CD4-positive, alpha-beta T cell (primary cell): ENCODE data around the gene RUNX1. TPM values are rescaled to one million over a fixed set of nuclear protein-coding genes. Genes with fewer than 3 reads are reported as not detected.

Source experiments
- ATAC-seq: fragments of 200-7000 bp; cut with Tn5 transposase; one replicate; pipeline ENCODE4 v1.10.0; 2022; ENCODE audit warnings: mild to moderate bottlenecking; ENCODE audit not compliant: poor library complexity
- CTCF ChIA-PET: fragments of 350-600 bp; sonication (Branson Sonifier 250); formaldehyde crosslinking; loops from one replicate; lab custom pipeline; 2021; ENCODE audit warnings: antibody characterized with exemption, inconsistent platforms; lab: Charles Lee
- POLR2A ChIA-PET: fragments of 350-600 bp; sonication (Branson Sonifier 250); formaldehyde crosslinking; loops from one replicate; lab custom pipeline; 2021; ENCODE audit warnings: antibody characterized with exemption, inconsistent platforms; lab: Charles Lee
- DNase-seq, 14 experiments: peaks; one replicate each; pipeline ENCODE4 v3.0.0-alpha.2; 2013 to 2020; ENCODE audit warnings: mixed read lengths in 2 of 14
- H3K27ac ChIP-seq, 2 donors: one replicate each; pipeline versions ENCODE4 v1.5.1 to v1.7.0; 2013; ENCODE audit warnings: low read length in 2 of 2, low read depth in 1 of 2, mild to moderate bottlenecking in 1 of 2
- H3K27me3 ChIP-seq, 2 experiments: 1 replicate in 1 of 2; 2 replicates in 1 of 2; pipeline versions ENCODE4 v1.6.1 to v1.7.0; 2013; ENCODE audit warnings: low read length in 2 of 2, control low read depth in 1 of 2, mild to moderate bottlenecking in 1 of 2, moderate library complexity in 1 of 2; ENCODE audit not compliant: insufficient read depth in 2 of 2, control insufficient read depth in 1 of 2
- H3K36me3 ChIP-seq: one replicate; pipeline ENCODE4 v1.6.1; 2013; ENCODE audit warnings: low read length, control low read depth; ENCODE audit not compliant: insufficient read depth
- H3K4me1 ChIP-seq: one replicate; pipeline ENCODE4 v1.6.1; 2013; ENCODE audit warnings: low read length, control low read depth; ENCODE audit not compliant: insufficient read depth
- H3K4me3 ChIP-seq: one replicate; pipeline ENCODE4 v1.5.1; 2013; ENCODE audit warnings: mild to moderate bottlenecking, low read length, moderate library complexity
- H3K9me3 ChIP-seq, 2 experiments: 1 replicate in 1 of 2; 2 replicates in 1 of 2; pipeline versions ENCODE4 v1.6.1 to v1.7.0; 2013; ENCODE audit warnings: low read length in 2 of 2, mild to moderate bottlenecking in 2 of 2, control low read depth in 1 of 2, moderate library complexity in 1 of 2; ENCODE audit not compliant: control insufficient read depth in 1 of 2, insufficient read depth in 1 of 2
- H3K27ac Mint-ChIP-seq: one replicate; pipeline ENCODE4 v1.8.0; 2020; ENCODE audit warnings: mixed read lengths
- H3K27me3 Mint-ChIP-seq: one replicate; pipeline ENCODE4 v1.8.0; 2021; ENCODE audit warnings: mixed read lengths
- H3K36me3 Mint-ChIP-seq: one replicate; pipeline ENCODE4 v1.8.0; 2021; ENCODE audit warnings: low read depth, mixed read lengths
- H3K4me1 Mint-ChIP-seq: one replicate; pipeline ENCODE4 v1.8.0; 2021; ENCODE audit warnings: low read depth, mixed read lengths
- H3K4me3 Mint-ChIP-seq: one replicate; pipeline ENCODE4 v1.8.0; 2020; ENCODE audit warnings: mild to moderate bottlenecking, mixed read lengths
- H3K9me3 Mint-ChIP-seq: one replicate; pipeline ENCODE4 v1.8.0; 2020; ENCODE audit warnings: mixed read lengths
- intact Hi-C, 2 experiments: fragments of 100-400 bp; cut with DNase I in 1 of 2; cut with micrococcal nuclease in 1 of 2; formaldehyde crosslinking; loops; one replicate each; pipeline versions ENCODE4 v1.15.1 to v1.9.0; 2023 to 2025; cut with DNase I, micrococcal nuclease
- total RNA-seq, 174 experiments: library from RNA in 2 of 174; stranded (reverse) in 2 of 174; gene quantifications; one replicate each; pipeline ENCODE4 v1.2.3 and lab custom pipeline; 2021 to 2026
- TF ChIP-seq, protein P1 (sequence below): fragments of 200-600 bp; IDR thresholded peaks from one replicate; pipeline ENCODE4 v1.8.0; 2022; ENCODE audit warnings: antibody characterized with exemption, mild to moderate bottlenecking

Gene RUNX1
- total RNA-seq, 2 experiments from 2014 or later, result 71.7 to 74.3 TPM

DNA sequence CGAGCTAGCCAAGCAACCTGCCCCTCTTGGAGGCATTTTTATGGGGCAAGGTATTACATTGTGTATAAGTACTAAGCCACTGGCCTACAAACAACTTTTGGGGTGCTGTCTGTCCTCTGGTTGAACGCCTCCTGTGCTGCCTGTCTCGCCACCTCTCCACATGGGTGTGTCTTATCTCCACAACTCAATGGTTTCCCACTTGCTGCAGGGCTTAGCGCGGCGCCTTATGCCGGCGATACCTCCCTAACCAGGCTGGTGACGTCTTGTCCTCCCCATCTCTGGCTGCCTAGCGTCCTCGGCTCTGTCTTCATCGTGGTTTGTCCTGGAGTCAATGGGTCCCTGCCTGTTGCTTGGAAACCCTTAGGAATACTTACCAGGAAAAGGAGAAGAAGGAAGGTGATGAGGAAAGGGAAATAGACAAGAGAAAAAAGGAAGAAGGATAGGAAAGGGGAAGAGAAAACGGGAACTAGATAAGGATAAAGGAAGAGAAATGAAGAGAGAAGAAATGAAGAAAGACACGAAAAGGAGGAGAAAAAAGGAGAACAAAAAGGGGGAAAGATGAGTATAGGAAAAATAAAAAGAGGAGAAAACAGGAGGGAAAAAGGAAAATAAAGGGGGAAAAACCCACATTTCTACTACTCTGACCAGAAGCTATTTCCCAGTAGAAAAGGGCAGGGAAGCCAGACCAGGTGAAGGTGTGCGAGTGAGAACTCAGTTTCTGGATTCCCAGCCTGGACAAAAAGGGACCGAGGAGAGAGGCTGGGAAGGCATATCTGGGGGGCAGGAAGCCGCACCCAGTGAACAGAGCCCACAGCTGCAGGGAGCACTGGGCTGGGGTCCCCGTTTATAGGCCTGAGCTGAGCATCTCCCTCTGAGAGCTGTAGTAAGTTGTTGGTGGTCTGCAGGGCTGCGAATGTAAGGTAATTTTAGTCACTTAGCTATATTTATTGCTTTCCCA lies 294.1 kb downstream of the RUNX1 start:
- TF ChIP-seq, protein P1, sequence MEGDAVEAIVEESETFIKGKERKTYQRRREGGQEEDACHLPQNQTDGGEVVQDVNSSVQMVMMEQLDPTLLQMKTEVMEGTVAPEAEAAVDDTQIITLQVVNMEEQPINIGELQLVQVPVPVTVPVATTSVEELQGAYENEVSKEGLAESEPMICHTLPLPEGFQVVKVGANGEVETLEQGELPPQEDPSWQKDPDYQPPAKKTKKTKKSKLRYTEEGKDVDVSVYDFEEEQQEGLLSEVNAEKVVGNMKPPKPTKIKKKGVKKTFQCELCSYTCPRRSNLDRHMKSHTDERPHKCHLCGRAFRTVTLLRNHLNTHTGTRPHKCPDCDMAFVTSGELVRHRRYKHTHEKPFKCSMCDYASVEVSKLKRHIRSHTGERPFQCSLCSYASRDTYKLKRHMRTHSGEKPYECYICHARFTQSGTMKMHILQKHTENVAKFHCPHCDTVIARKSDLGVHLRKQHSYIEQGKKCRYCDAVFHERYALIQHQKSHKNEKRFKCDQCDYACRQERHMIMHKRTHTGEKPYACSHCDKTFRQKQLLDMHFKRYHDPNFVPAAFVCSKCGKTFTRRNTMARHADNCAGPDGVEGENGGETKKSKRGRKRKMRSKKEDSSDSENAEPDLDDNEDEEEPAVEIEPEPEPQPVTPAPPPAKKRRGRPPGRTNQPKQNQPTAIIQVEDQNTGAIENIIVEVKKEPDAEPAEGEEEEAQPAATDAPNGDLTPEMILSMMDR, result no peak
- Mint-ChIP-seq H3K4me1 (no peaks in the 10 kb centered on the region), H3K27ac (no peak overlapping the region), H3K36me3 (no peaks in the 10 kb centered on the region), H3K4me3 (no peak overlapping the region), H3K9me3 (no peaks in the 10 kb centered on the region), H3K27me3 (peaks cover 6% of the 10 kb centered on the region)
- Histone ChIP-seq H3K27me3 (no peaks in the 10 kb centered on the region), H3K9me3 (no peaks in the 10 kb centered on the region), H3K27ac (no peak overlapping the region), H3K4me1 (no peaks in the 10 kb centered on the region), H3K36me3 (no peaks in the 10 kb centered on the region), H3K4me3 (no peak overlapping the region)
- ChIA-PET CTCF (no interaction called here), POLR2A (no interaction called here)
- intact Hi-C loops, result no loop called here
- no peak for ATAC-seq
- no peak for DNase-seq

DNA sequence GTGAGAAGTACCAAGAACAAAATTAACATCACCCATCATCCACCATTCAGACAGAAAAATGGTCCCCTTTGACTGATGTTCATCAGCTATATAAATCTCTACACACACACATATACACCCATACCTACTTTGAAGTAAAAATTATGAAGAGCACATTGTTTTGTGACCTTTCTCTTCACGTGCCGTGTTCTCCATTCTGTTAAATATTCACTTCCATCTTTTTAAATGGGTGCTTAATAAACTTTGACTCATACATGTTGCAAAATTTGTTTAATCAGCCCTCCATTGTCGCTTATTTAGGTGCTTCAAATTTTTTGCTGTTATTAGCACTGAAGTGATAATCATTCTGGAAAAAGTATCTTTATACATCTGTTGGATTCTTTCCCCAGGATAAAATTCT lies 300.2 kb downstream of the RUNX1 start:
- Mint-ChIP-seq H3K27me3 (peaks cover 6% of the 10 kb centered on the region), H3K36me3 (no peaks in the 10 kb centered on the region), H3K27ac (no peak overlapping the region), H3K9me3 (no peaks in the 10 kb centered on the region), H3K4me3 (no peak overlapping the region), H3K4me1 (peaks cover 5% of the 10 kb centered on the region)
- H3K27me3 ChIP-seq, result no peaks in the 10 kb centered on the region
- ATAC-seq (no peak), DNase-seq (no peak)
- CTCF ChIA-PET, result no interaction called here
- POLR2A ChIA-PET, result no interaction called here
- no peak overlapping the region for H3K27ac ChIP-seq
- no peak overlapping the region for H3K4me3 ChIP-seq
- H3K4me1 ChIP-seq, result peaks cover 8% of the 10 kb centered on the region
- TF ChIP-seq, protein P1, result no peak
- intact Hi-C loops, result loop anchor here in 1 of 2 experiments (5.0 kb wide), 1 partner anchor 593 kb away; no protein-coding TSS in a partner anchor
- no peaks in the 10 kb centered on the region for H3K9me3 ChIP-seq
- H3K36me3 ChIP-seq, result no peaks in the 10 kb centered on the region

DNA sequence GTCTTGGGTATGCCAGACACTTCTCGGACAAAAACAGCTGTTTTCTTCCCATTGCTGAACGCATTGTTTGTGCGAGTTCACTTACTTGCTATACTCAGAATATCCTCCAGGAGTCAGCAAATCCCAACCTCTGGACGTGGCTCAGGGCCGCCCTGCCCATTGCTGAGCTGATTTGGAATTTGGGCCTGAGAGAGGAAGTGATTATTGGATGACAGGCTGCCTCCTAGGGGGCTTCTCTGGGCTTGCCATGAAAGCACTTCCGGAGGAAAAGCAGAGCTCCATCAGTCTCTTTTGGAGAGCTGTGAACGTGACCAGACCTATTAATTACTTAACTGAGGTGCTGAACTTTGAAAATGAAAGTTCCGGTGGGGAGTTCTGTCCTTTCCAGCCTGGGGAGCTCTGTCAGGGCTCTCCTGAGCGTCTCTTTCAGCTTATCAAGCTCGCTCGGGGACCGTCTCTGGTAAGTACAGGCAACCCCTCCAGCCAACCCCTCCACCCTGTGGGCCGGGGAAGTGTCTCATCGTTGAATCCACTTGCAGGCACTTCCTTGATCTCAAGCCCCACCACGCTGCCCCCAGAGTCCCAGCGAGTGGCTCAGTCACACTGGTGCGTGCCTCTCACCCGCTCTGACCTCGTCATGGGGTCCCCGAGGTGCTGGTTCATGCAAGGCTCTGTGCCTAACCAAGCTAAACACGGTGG lies 303.4 kb downstream of the RUNX1 start:
- no peak overlapping the region for H3K27ac ChIP-seq
- Mint-ChIP-seq H3K9me3 (no peaks in the 10 kb centered on the region), H3K27ac (no peak overlapping the region), H3K36me3 (no peaks in the 10 kb centered on the region), H3K4me1 (peaks cover 5% of the 10 kb centered on the region), H3K27me3 (no peaks in the 10 kb centered on the region), H3K4me3 (peak overlapping the region; percentile 74)
- DNase-seq, result peak; percentile 12 to 77 (median 38)
- intact Hi-C loops, result loop anchor here (1.0 to 5.0 kb wide), 5 partner anchors 597 to 1283 kb away; no protein-coding TSS in a partner anchor
- no peaks in the 10 kb centered on the region for H3K27me3 ChIP-seq
- peak; percentile 73 for ATAC-seq
- H3K36me3 ChIP-seq, result no peaks in the 10 kb centered on the region
- H3K9me3 ChIP-seq, result no peaks in the 10 kb centered on the region
- POLR2A ChIA-PET, result interaction anchor here (1.1 to 2.2 kb wide), 3 partner anchors 655 to 1283 kb away, joined by 4 to 9 read pairs (median 5); no protein-coding TSS in a partner anchor
- TF ChIP-seq, protein P1, result peak; percentile 88
- H3K4me1 ChIP-seq, result peaks cover 8% of the 10 kb centered on the region
- CTCF ChIA-PET, result interaction anchor here (0.6 to 2.2 kb wide), 15 partner anchors 11 to 1282 kb away, joined by 3 to 18 read pairs (median 4); no protein-coding TSS in a partner anchor
- no peak overlapping the region for H3K4me3 ChIP-seq
